ENCODE data around the gene HERPUD1. TPM values are rescaled to one million over a fixed set of nuclear protein-coding genes. Genes with fewer than 3 reads are reported as not detected.

The HERPUD1 gene
- total RNA-seq, 5 donors from 2014 or later (not counting 1 experiment from before 2014, with no cell fraction given) = 149 to 185 (median 167) TPM

GRCh38 chr16:56886296-56886695 lies 45.6 kb upstream of the HERPUD1 start:
- no peak overlapping the region for H3K27ac Mint-ChIP-seq
- H3K27ac ChIP-seq (ENCODE audit: low read length) = no peak overlapping the region
- no peaks in the 10 kb centered on the region for H3K36me3 ChIP-seq (ENCODE audit: control insufficient read depth in 2 of 2, extremely low read depth in 1 of 2, insufficient read depth in 1 of 2, low read length in 1 of 2)
- no peaks in the 10 kb centered on the region for H3K27me3 Mint-ChIP-seq
- POLR2A ChIA-PET = no interaction called here
- ATAC-seq (replicated peaks in 1 of 4) = no peak
- no peak overlapping the region for H3K4me3 ChIP-seq (ENCODE audit: control insufficient read depth in 1 of 2, extremely low read depth in 1 of 2, low read length in 1 of 2)
- H3K4me1 ChIP-seq (ENCODE audit: control insufficient read depth in 1 of 2, extremely low read depth in 1 of 2, insufficient read depth in 2 of 2, low read length in 2 of 2) = no peaks in the 10 kb centered on the region
- no peaks in the 10 kb centered on the region for H3K4me1 Mint-ChIP-seq
- H3K27me3 ChIP-seq (replicated peaks in 1 of 2; ENCODE audit: control insufficient read depth in 2 of 2, extremely low read depth in 1 of 2, insufficient read depth in 2 of 2, low read length in 1 of 2) = peaks cover 0 to 2% of the 10 kb centered on the region in 2 experiments
- WGBS (ENCODE audit: insufficient coverage) = 85% methylated on average over 12 of the region's 12 CpGs
- DNase-seq = no peak
- H3K9me3 Mint-ChIP-seq = no peaks in the 10 kb centered on the region
- H3K9me3 ChIP-seq = no peaks in the 10 kb centered on the region
- CTCF ChIA-PET = interaction anchor here in 1 of 2 donors (0.6 kb wide), 1 partner anchor 162 kb away, joined by 4 read pairs; no protein-coding TSS in a partner anchor
- no peak overlapping the region for H3K4me3 Mint-ChIP-seq
- H3K36me3 Mint-ChIP-seq = no peaks in the 10 kb centered on the region

- no peaks in the 10 kb centered on the region for H3K4me1 ChIP-seq (ENCODE audit: control insufficient read depth in 1 of 2, extremely low read depth in 1 of 2, insufficient read depth in 2 of 2, low read length in 2 of 2)
- ChIA-PET CTCF (no interaction called here), POLR2A (no interaction called here)
- Mint-ChIP-seq H3K36me3 (no peaks in the 10 kb centered on the region), H3K9me3 (no peaks in the 10 kb centered on the region), H3K27ac (no peak overlapping the region), H3K4me3 (no peak overlapping the region), H3K4me1 (no peaks in the 10 kb centered on the region), H3K27me3 (no peaks in the 10 kb centered on the region)
- H3K9me3 ChIP-seq = no peaks in the 10 kb centered on the region
- H3K36me3 ChIP-seq (ENCODE audit: control insufficient read depth in 2 of 2, extremely low read depth in 1 of 2, insufficient read depth in 1 of 2, low read length in 1 of 2) = no peaks in the 10 kb centered on the region
- H3K4me3 ChIP-seq (ENCODE audit: control insufficient read depth in 1 of 2, extremely low read depth in 1 of 2, low read length in 1 of 2) = no peak overlapping the region
- H3K27ac ChIP-seq (ENCODE audit: low read length) = no peak overlapping the region
- peaks cover 0 to 2% of the 10 kb centered on the region in 2 experiments for H3K27me3 ChIP-seq (replicated peaks in 1 of 2; ENCODE audit: control insufficient read depth in 2 of 2, extremely low read depth in 1 of 2, insufficient read depth in 2 of 2, low read length in 1 of 2)
- ATAC-seq (replicated peaks in 1 of 4) = no peak
- 87% methylated on average over 8 of the region's 9 CpGs for WGBS (ENCODE audit: insufficient coverage)
- no peak for DNase-seq
Measured at GRCh38 chr16:56886826-56887225, 45.1 kb upstream of the HERPUD1 start.

- Histone ChIP-seq H3K4me1 (ENCODE audit: control insufficient read depth in 1 of 2, extremely low read depth in 1 of 2, insufficient read depth in 2 of 2, low read length in 2 of 2) (no peaks in the 10 kb centered on the region), H3K9me3 (no peaks in the 10 kb centered on the region), H3K27ac (ENCODE audit: low read length) (no peak overlapping the region), H3K27me3 (replicated peaks in 1 of 2; ENCODE audit: control insufficient read depth in 2 of 2, extremely low read depth in 1 of 2, insufficient read depth in 2 of 2, low read length in 1 of 2) (peaks cover 0 to 4% of the 10 kb centered on the region in 2 experiments), H3K36me3 (ENCODE audit: control insufficient read depth in 2 of 2, extremely low read depth in 1 of 2, insufficient read depth in 1 of 2, low read length in 1 of 2) (no peaks in the 10 kb centered on the region), H3K4me3 (ENCODE audit: control insufficient read depth in 1 of 2, extremely low read depth in 1 of 2, low read length in 1 of 2) (no peak overlapping the region)
- no peaks in the 10 kb centered on the region for H3K9me3 Mint-ChIP-seq
- H3K27ac Mint-ChIP-seq = no peak overlapping the region
- 95% methylated on average over 4 of the region's 7 CpGs for WGBS (ENCODE audit: insufficient coverage)
- DNase-seq (no peak), ATAC-seq (replicated peaks in 1 of 4) (no peak)
- no peaks in the 10 kb centered on the region for H3K36me3 Mint-ChIP-seq
- no peaks in the 10 kb centered on the region for H3K4me1 Mint-ChIP-seq
- no peak overlapping the region for H3K4me3 Mint-ChIP-seq
- H3K27me3 Mint-ChIP-seq = no peaks in the 10 kb centered on the region
- POLR2A ChIA-PET = no interaction called here
- CTCF ChIA-PET = no interaction called here
Measured at GRCh38 chr16:56888806-56889205, 43.1 kb upstream of the HERPUD1 start.

DNA sequence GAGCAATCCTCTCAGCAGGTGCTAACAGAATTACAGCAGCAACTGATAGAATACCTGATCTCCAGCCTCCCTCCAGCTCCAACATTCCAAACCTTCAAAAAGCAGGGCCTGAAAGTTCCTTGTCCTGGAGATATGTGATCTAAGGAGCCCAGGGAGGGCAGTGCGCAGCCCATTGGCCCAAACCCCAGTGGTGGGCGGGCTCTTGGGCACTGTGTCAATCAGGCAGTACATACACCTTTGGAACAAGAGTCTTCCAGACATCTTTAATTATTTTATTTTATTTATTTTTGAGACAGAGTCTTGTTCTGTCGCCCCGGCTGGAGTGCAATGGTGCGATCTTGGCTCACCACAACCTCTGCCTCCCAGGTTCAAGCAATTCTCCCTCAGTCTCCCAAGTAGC lies 42.7 kb upstream of the HERPUD1 start:
- Mint-ChIP-seq H3K36me3 (no peaks in the 10 kb centered on the region), H3K27ac (no peak overlapping the region), H3K9me3 (no peaks in the 10 kb centered on the region), H3K27me3 (no peaks in the 10 kb centered on the region), H3K4me1 (no peaks in the 10 kb centered on the region), H3K4me3 (no peak overlapping the region)
- ChIA-PET CTCF (no interaction called here), POLR2A (no interaction called here)
- DNase-seq = no peak
- Histone ChIP-seq H3K4me1 (ENCODE audit: control insufficient read depth in 1 of 2, extremely low read depth in 1 of 2, insufficient read depth in 2 of 2, low read length in 2 of 2) (no peaks in the 10 kb centered on the region), H3K4me3 (ENCODE audit: control insufficient read depth in 1 of 2, extremely low read depth in 1 of 2, low read length in 1 of 2) (no peak overlapping the region), H3K27me3 (replicated peaks in 1 of 2; ENCODE audit: control insufficient read depth in 2 of 2, extremely low read depth in 1 of 2, insufficient read depth in 2 of 2, low read length in 1 of 2) (peaks cover 0 to 4% of the 10 kb centered on the region in 2 experiments), H3K27ac (ENCODE audit: low read length) (no peak overlapping the region), H3K9me3 (no peaks in the 10 kb centered on the region), H3K36me3 (ENCODE audit: control insufficient read depth in 2 of 2, extremely low read depth in 1 of 2, insufficient read depth in 1 of 2, low read length in 1 of 2) (no peaks in the 10 kb centered on the region)
- 80% methylated on average over 1 of the region's 5 CpGs for WGBS (ENCODE audit: insufficient coverage)
- ATAC-seq (replicated peaks in 1 of 4) = no peak

GRCh38 chr16:56891685-56892084 lies 40.3 kb upstream of the HERPUD1 start:
- H3K4me1 Mint-ChIP-seq = no peaks in the 10 kb centered on the region
- Histone ChIP-seq H3K9me3 (no peaks in the 10 kb centered on the region), H3K27me3 (replicated peaks in 1 of 2; ENCODE audit: control insufficient read depth in 2 of 2, extremely low read depth in 1 of 2, insufficient read depth in 2 of 2, low read length in 1 of 2) (peaks cover 0 to 4% of the 10 kb centered on the region in 2 experiments), H3K27ac (ENCODE audit: low read length) (no peak overlapping the region), H3K4me3 (ENCODE audit: control insufficient read depth in 1 of 2, extremely low read depth in 1 of 2, low read length in 1 of 2) (no peak overlapping the region), H3K4me1 (ENCODE audit: control insufficient read depth in 1 of 2, extremely low read depth in 1 of 2, insufficient read depth in 2 of 2, low read length in 2 of 2) (no peaks in the 10 kb centered on the region), H3K36me3 (ENCODE audit: control insufficient read depth in 2 of 2, extremely low read depth in 1 of 2, insufficient read depth in 1 of 2, low read length in 1 of 2) (no peaks in the 10 kb centered on the region)
- ChIA-PET CTCF (no interaction called here), POLR2A (no interaction called here)
- ATAC-seq (replicated peaks in 1 of 4) (no peak), DNase-seq (no peak)
- H3K4me3 Mint-ChIP-seq = no peak overlapping the region
- no peaks in the 10 kb centered on the region for H3K27me3 Mint-ChIP-seq
- H3K27ac Mint-ChIP-seq = no peak overlapping the region
- no peaks in the 10 kb centered on the region for H3K9me3 Mint-ChIP-seq
- 93% methylated on average over 11 of the region's 11 CpGs for WGBS (ENCODE audit: insufficient coverage)
- no peaks in the 10 kb centered on the region for H3K36me3 Mint-ChIP-seq

GRCh38 chr16:56892705-56893104 lies 39.2 kb upstream of the HERPUD1 start:
- H3K4me1 ChIP-seq (ENCODE audit: control insufficient read depth in 1 of 2, extremely low read depth in 1 of 2, insufficient read depth in 2 of 2, low read length in 2 of 2) = no peaks in the 10 kb centered on the region
- no peaks in the 10 kb centered on the region for H3K9me3 ChIP-seq
- H3K36me3 Mint-ChIP-seq = no peaks in the 10 kb centered on the region
- peaks cover 0 to 3% of the 10 kb centered on the region in 2 experiments for H3K27me3 ChIP-seq (replicated peaks in 1 of 2; ENCODE audit: control insufficient read depth in 2 of 2, extremely low read depth in 1 of 2, insufficient read depth in 2 of 2, low read length in 1 of 2)
- no peak overlapping the region for H3K27ac ChIP-seq (ENCODE audit: low read length)
- no peak overlapping the region for H3K4me3 ChIP-seq (ENCODE audit: control insufficient read depth in 1 of 2, extremely low read depth in 1 of 2, low read length in 1 of 2)
- no peaks in the 10 kb centered on the region for H3K36me3 ChIP-seq (ENCODE audit: control insufficient read depth in 2 of 2, extremely low read depth in 1 of 2, insufficient read depth in 1 of 2, low read length in 1 of 2)
- whole genome bisulfite sequencing (ENCODE audit: insufficient coverage) = 89% methylated on average over 14 of the region's 14 CpGs
- ChIA-PET CTCF (interaction anchor here in 1 of 2 donors (0.6 kb wide), 1 partner anchor 12 kb away, joined by 3 read pairs; no protein-coding TSS in a partner anchor), POLR2A (no interaction called here)
- DNase-seq (no peak), ATAC-seq (replicated peaks in 1 of 4) (no peak)
- H3K4me3 Mint-ChIP-seq = no peak overlapping the region
- no peaks in the 10 kb centered on the region for H3K27me3 Mint-ChIP-seq
- H3K9me3 Mint-ChIP-seq = no peaks in the 10 kb centered on the region
- H3K27ac Mint-ChIP-seq = no peak overlapping the region
- peaks cover 0 to 4% (median 0%) of the 10 kb centered on the region in 3 donors for H3K4me1 Mint-ChIP-seq

DNA sequence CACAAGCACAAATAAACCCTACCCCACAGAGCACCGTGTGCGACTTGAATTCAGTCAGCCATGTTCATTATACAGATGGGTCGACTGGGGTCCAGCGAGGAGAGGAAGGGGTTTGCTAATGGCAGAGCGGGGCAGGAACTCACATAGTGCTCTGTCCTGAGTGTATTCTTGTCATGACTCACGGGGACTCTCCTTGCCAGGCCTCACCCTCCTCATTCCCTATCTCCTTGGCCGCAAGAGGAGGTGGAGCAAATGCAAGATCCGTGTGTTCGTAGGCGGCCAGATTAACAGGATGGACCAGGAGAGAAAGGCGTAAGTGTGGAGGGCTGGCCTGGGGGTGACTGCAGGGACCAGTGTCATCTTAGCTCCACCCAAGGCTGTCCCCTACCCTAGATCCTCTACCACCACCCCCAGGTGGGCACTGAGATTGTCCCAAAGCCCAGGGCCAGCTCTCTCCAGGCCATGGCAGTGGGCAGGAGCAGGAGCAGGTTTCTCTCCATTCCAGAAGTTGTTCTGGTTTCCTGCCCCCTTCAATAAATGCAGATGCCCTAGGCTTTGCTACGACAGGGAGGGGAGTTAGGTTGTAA lies 37.5 kb upstream of the HERPUD1 start:
- POLR2A ChIA-PET = no interaction called here

More for the DNA sequence above, 37.5 kb upstream of the HERPUD1 start:
- Histone ChIP-seq H3K4me1 (ENCODE audit: control insufficient read depth in 1 of 2, extremely low read depth in 1 of 2, insufficient read depth in 2 of 2, low read length in 2 of 2) (peaks cover 3 to 11% of the 10 kb centered on the region in 2 experiments), H3K9me3 (no peaks in the 10 kb centered on the region), H3K27me3 (replicated peaks in 1 of 2; ENCODE audit: control insufficient read depth in 2 of 2, extremely low read depth in 1 of 2, insufficient read depth in 2 of 2, low read length in 1 of 2) (peaks cover 0 to 3% of the 10 kb centered on the region in 2 experiments), H3K36me3 (ENCODE audit: control insufficient read depth in 2 of 2, extremely low read depth in 1 of 2, insufficient read depth in 1 of 2, low read length in 1 of 2) (no peaks in the 10 kb centered on the region), H3K4me3 (ENCODE audit: control insufficient read depth in 1 of 2, extremely low read depth in 1 of 2, low read length in 1 of 2) (no peak overlapping the region), H3K27ac (ENCODE audit: low read length) (no peak overlapping the region)
- ATAC-seq (replicated peaks in 1 of 4) (no peak), DNase-seq (no peak)
- H3K36me3 Mint-ChIP-seq = no peaks in the 10 kb centered on the region
- H3K4me3 Mint-ChIP-seq = no peak overlapping the region
- H3K27ac Mint-ChIP-seq = no peak overlapping the region
- CTCF ChIA-PET = no interaction called here
- no peaks in the 10 kb centered on the region for H3K27me3 Mint-ChIP-seq
- WGBS (ENCODE audit: insufficient coverage) = 100% methylated on average over 2 of the region's 12 CpGs
- no peaks in the 10 kb centered on the region for H3K9me3 Mint-ChIP-seq
- H3K4me1 Mint-ChIP-seq = peaks cover 9 to 14% (median 10%) of the 10 kb centered on the region in 3 donors
